Gastroesophageal sphincter (tissue), 3 donors: ENCODE data around the gene CBR3.

Experiments used
- CTCF ChIP-seq, 4 experiments: fragments of 200-600 bp in 2 of 4; fragments of 450-650 bp in 2 of 4; sonication (generic) in 1 of 4; IDR thresholded peaks; one replicate each; pipeline ENCODE4 v1.5.1; 2017 to 2019; ENCODE audit warnings: antibody characterized with exemption in 4 of 4, mild to moderate bottlenecking in 2 of 4, moderate library complexity in 2 of 4
- EP300 ChIP-seq: sonication (generic); formaldehyde crosslinking; IDR thresholded peaks from one replicate; pipeline ENCODE4 v1.6.1; 2017; ENCODE audit warnings: antibody characterized with exemption, mild to moderate bottlenecking
- POLR2A ChIP-seq, 2 donors: fragments of 450-650 bp; IDR thresholded peaks; one replicate each; pipeline ENCODE4 v1.6.1; 2017; ENCODE audit warnings: antibody characterized with exemption in 2 of 2, mild to moderate bottlenecking in 2 of 2, moderate library complexity in 1 of 2
- POLR2AphosphoS5 ChIP-seq: sonication (generic); formaldehyde crosslinking; IDR thresholded peaks from one replicate; pipeline ENCODE4 v1.6.1; 2017; ENCODE audit warnings: antibody characterized with exemption

GRCh38 chr21:36165356-36165755 lies 30.5 kb downstream of the CBR3 start:
- TF ChIP-seq CTCF (IDR thresholded peaks at IDR 0.05) = no peak
- no peak for TF ChIP-seq POLR2A (IDR thresholded peaks at IDR 0.05)
- TF ChIP-seq POLR2AphosphoS5 = no peak
- TF ChIP-seq EP300 = no peak
